IMR-90 (cell line): ENCODE measurements around the gene MCUB. TPM values are rescaled to one million over a fixed set of nuclear protein-coding genes. Genes with fewer than 3 reads are reported as not detected.

Experiments used
- ATAC-seq: fragments of 200-7000 bp; cut with Tn5 transposase; 2 replicates; pipeline ENCODE4 v1.9.1; 2020; ENCODE audit warnings: low read depth, mild to moderate bottlenecking, moderate library complexity
- BruUV-seq: library from RNA; stranded (reverse); fragments of 400-500 nt; replicated peaks from 2 replicates; lab custom pipeline; 2021; lab: Mats Ljungman, UMichigan
- CTCF ChIA-PET: fragments of 300-600 bp; formaldehyde crosslinking; extraction: SDS; loops from one replicate; lab custom pipeline; 2021; ENCODE audit warnings: antibody characterized with exemption; lab: Yijun Ruan, JAX
- POLR2A ChIA-PET: fragments of 300-600 bp; sonication (Branson Sonifier 250); formaldehyde crosslinking; loops from one replicate; lab custom pipeline; 2022; ENCODE audit warnings: antibody characterized with exemption; ENCODE audit not compliant: unreplicated experiment; lab: Charles Lee
- DNase-seq: peaks from one replicate; pipeline ENCODE4 v3.0.0; 2013
- H2AFZ ChIP-seq: replicated peaks from 2 replicates; pipeline ENCODE3; 2013; ENCODE audit warnings: low read length, mild to moderate bottlenecking; ENCODE audit not compliant: poor library complexity
- H2AK5ac ChIP-seq: 2 replicates; pipeline ENCODE4 v1.6.1; 2013; ENCODE audit warnings: low read depth, low read length, inconsistent platforms
- H2AK9ac ChIP-seq: replicated peaks from 2 replicates; pipeline ENCODE3; 2013; ENCODE audit warnings: mild to moderate bottlenecking, low read depth, low read length, moderate library complexity; ENCODE audit not compliant: poor library complexity
- H2BK120ac ChIP-seq: 2 replicates; pipeline ENCODE4 v1.6.1; 2013; ENCODE audit warnings: low read depth, low read length, inconsistent platforms
- H2BK15ac ChIP-seq: 3 replicates; pipeline ENCODE4 v1.6.1; 2013; ENCODE audit warnings: low read depth, low read length, inconsistent platforms
- H2BK20ac ChIP-seq: 2 replicates; pipeline ENCODE4 v1.6.1; 2013; ENCODE audit warnings: low read depth, mild to moderate bottlenecking, inconsistent platforms, low read length, moderate library complexity
- H2BK5ac ChIP-seq: 2 replicates; pipeline ENCODE4 v1.6.1; 2013; ENCODE audit warnings: mild to moderate bottlenecking, low read depth, low read length, inconsistent platforms; ENCODE audit not compliant: poor library complexity, severe bottlenecking
- H3K14ac ChIP-seq: replicated peaks from 2 replicates; pipeline ENCODE4 v1.6.1; 2013; ENCODE audit warnings: low read depth, low read length, inconsistent platforms
- H3K18ac ChIP-seq: 2 replicates; pipeline ENCODE4 v1.6.1; 2013; ENCODE audit warnings: low read depth, low read length, control low read depth
- H3K23ac ChIP-seq: 2 replicates; pipeline ENCODE4 v1.6.1; 2013; ENCODE audit warnings: low read depth, low read length, inconsistent platforms
- H3K27ac ChIP-seq: 2 replicates; pipeline ENCODE4 v1.5.1; 2013; ENCODE audit warnings: mild to moderate bottlenecking, control low read depth, low read length; ENCODE audit not compliant: insufficient read depth
- H3K27me3 ChIP-seq: 2 replicates; pipeline ENCODE4 v1.6.1; 2013; ENCODE audit warnings: low read length; ENCODE audit not compliant: control insufficient read depth, insufficient read depth
- H3K36me3 ChIP-seq: 2 replicates; pipeline ENCODE4 v1.6.1; 2013; ENCODE audit warnings: low read length, mixed read lengths; ENCODE audit not compliant: control insufficient read depth, insufficient read depth
- H3K4ac ChIP-seq: 2 replicates; pipeline ENCODE4 v1.6.1; 2013; ENCODE audit warnings: low read depth, low read length, inconsistent platforms
- H3K4me1 ChIP-seq: 2 replicates; pipeline ENCODE4 v1.6.1; 2013; ENCODE audit warnings: low read length, mixed read lengths; ENCODE audit not compliant: control insufficient read depth, insufficient read depth
- H3K4me2 ChIP-seq: 2 replicates; pipeline ENCODE4 v1.6.1; 2013; ENCODE audit warnings: low read depth, mild to moderate bottlenecking, control low read depth, low read length, moderate library complexity
- H3K4me3 ChIP-seq: 2 replicates; pipeline ENCODE4 v1.5.1; 2013; ENCODE audit warnings: low read depth, mild to moderate bottlenecking, control low read depth, low read length, moderate library complexity; ENCODE audit not compliant: insufficient read depth
- H3K56ac ChIP-seq: 2 replicates; pipeline ENCODE4 v1.6.1; 2013; ENCODE audit warnings: low read length, inconsistent platforms; ENCODE audit not compliant: insufficient read depth; ENCODE audit errors: extremely low read depth
- H3K79me1 ChIP-seq, 2 experiments: 2 replicates each; pipeline ENCODE4 v1.6.1; 2013; ENCODE audit warnings: low read length in 2 of 2, inconsistent platforms in 1 of 2, low read depth in 1 of 2
- H3K9ac ChIP-seq: 2 replicates; pipeline ENCODE4 v1.6.1; 2013; ENCODE audit warnings: low read depth, low read length, control low read depth
- H3K9me1 ChIP-seq: 2 replicates; pipeline ENCODE4 v1.6.1; 2013; ENCODE audit warnings: low read length, inconsistent platforms; ENCODE audit not compliant: insufficient read depth
- H3K9me3 ChIP-seq: 2 replicates; pipeline ENCODE4 v1.6.1; 2013; ENCODE audit warnings: low read length; ENCODE audit not compliant: control insufficient read depth, insufficient read depth
- H4K20me1 ChIP-seq: 2 replicates; pipeline ENCODE4 v1.6.1; 2013; ENCODE audit warnings: low read length, inconsistent platforms; ENCODE audit not compliant: insufficient read depth
- H4K5ac ChIP-seq: 2 replicates; pipeline ENCODE4 v1.6.1; 2013; ENCODE audit warnings: mild to moderate bottlenecking, low read depth, low read length, control low read depth
- H4K8ac ChIP-seq, 2 experiments: 2 replicates each; pipeline ENCODE4 v1.6.1; 2013; ENCODE audit warnings: low read depth in 2 of 2, low read length in 2 of 2, control low read depth in 1 of 2, inconsistent platforms in 1 of 2
- H4K91ac ChIP-seq: 2 replicates; pipeline ENCODE4 v1.6.1; 2013; ENCODE audit warnings: low read depth, low read length, inconsistent platforms; ENCODE audit not compliant: insufficient read depth
- CHD1 ChIP-seq: IDR thresholded peaks from 2 replicates; pipeline ENCODE4 v1.6.1; 2012; ENCODE audit warnings: low read depth, low read length, improper control_type of control experiment
- CTCF ChIP-seq: conservative IDR thresholded peaks from 2 replicates; pipeline ENCODE4 v1.5.1; 2012; ENCODE audit warnings: mild to moderate bottlenecking, low read depth, low read length, improper control_type of control experiment
- ELK1 ChIP-seq: fragments of 150-350 bp; IDR thresholded peaks from 2 replicates; pipeline ENCODE4 v1.6.1; 2016; ENCODE audit warnings: low read depth, mild to moderate bottlenecking, low read length, moderate library complexity, borderline replicate concordance
- FOS ChIP-seq: fragments of 150-350 bp; IDR thresholded peaks from 2 replicates; pipeline ENCODE4 v1.6.1; 2016; ENCODE audit warnings: low read depth, low read length
- MAFK ChIP-seq: IDR thresholded peaks from 2 replicates; pipeline ENCODE4 v1.6.1; 2012; ENCODE audit warnings: low read depth, low read length, improper control_type of control experiment
- MAZ ChIP-seq: IDR thresholded peaks from 2 replicates; pipeline ENCODE4 v1.6.1; 2012; ENCODE audit warnings: low read depth, mild to moderate bottlenecking, low read length, improper control_type of control experiment, moderate library complexity, borderline replicate concordance
- MXI1 ChIP-seq: IDR thresholded peaks from 2 replicates; pipeline ENCODE4 v1.6.1; 2012; ENCODE audit warnings: low read depth, mild to moderate bottlenecking, low read length, moderate library complexity, borderline replicate concordance
- NFE2L2 ChIP-seq: fragments of 150-350 bp; IDR thresholded peaks from 2 replicates; pipeline ENCODE4 v1.6.1; 2016; ENCODE audit warnings: low read depth, mild to moderate bottlenecking, low read length
- POLR2A ChIP-seq: IDR thresholded peaks from 2 replicates; pipeline ENCODE4 v1.6.1; 2012; ENCODE audit warnings: mild to moderate bottlenecking, low read depth, low read length
- RAD21 ChIP-seq: IDR thresholded peaks from 2 replicates; pipeline ENCODE4 v1.6.1; 2012; ENCODE audit warnings: low read length, improper control_type of control experiment
- RCOR1 ChIP-seq: IDR thresholded peaks from 2 replicates; pipeline ENCODE4 v1.6.1; 2012; ENCODE audit warnings: mild to moderate bottlenecking, low read length, improper control_type of control experiment; ENCODE audit not compliant: insufficient replicate concordance
- RFX5 ChIP-seq: IDR thresholded peaks from 2 replicates; pipeline ENCODE4 v1.8.0; 2012; ENCODE audit warnings: low read depth, mild to moderate bottlenecking, low read length, moderate library complexity
- SMC3 ChIP-seq: fragments of 150-350 bp; IDR thresholded peaks from 2 replicates; pipeline ENCODE4 v1.6.1; 2016; ENCODE audit warnings: low read depth, mild to moderate bottlenecking, antibody characterized with exemption, low read length, moderate library complexity
- USF2 ChIP-seq: fragments of 150-350 bp; IDR thresholded peaks from 2 replicates; pipeline ENCODE4 v1.6.1; 2017; ENCODE audit warnings: mild to moderate bottlenecking, antibody characterized with exemption, low read length, low read depth
- WGBS, 2 experiments: methylation state at CpG; one replicate each; pipeline versions ENCODE4 v1.1.5 to v1.1.7; 2013; ENCODE audit warnings: missing lambda C conversion rate in 2 of 2; ENCODE audit not compliant: insufficient read length in 1 of 2; ENCODE audit errors: extremely low coverage in 2 of 2; 5-methylcytosine and 5-hydroxymethylcytosine counted together
- dilution Hi-C: fragments of 300-500 bp; cut with HindIII; formaldehyde crosslinking; loops from one replicate; pipeline ENCODE4 v1.14.3; 2018; ENCODE audit warnings: low sequenced_read_pairs; ENCODE audit not compliant: unreplicated experiment
- in situ Hi-C: fragments of 300-500 bp; cut with MboI; formaldehyde crosslinking; loops from 3 replicates; pipeline ENCODE4 v1.14.3; 2019; ENCODE audit warnings: low sequenced_read_pairs, inconsistent platforms, mixed read lengths
- intact Hi-C: fragments of 100-400 bp; cut with micrococcal nuclease; formaldehyde crosslinking; loops from 2 replicates; pipeline ENCODE4 v1.10.0; 2022
- polyA plus RNA-seq, 3 experiments: library from polyadenylated mRNA; depleted of rRNA; stranded (reverse); fragments of >200 nt; gene quantifications; 2 replicates each; pipeline ENCODE4 v1.2.3, GENCODE V29; 2012; ENCODE audit warnings: low replicate concordance in 1 of 3
- total RNA-seq: library from RNA; depleted of rRNA; stranded (reverse); fragments of >200 nt; gene quantifications from 2 replicates; pipeline ENCODE4 v1.2.3, GENCODE V29; 2012

Gene MCUB
- total and polyA plus RNA-seq, 2 of the 4 experiments (the other 2 are of a cell fraction), result 18.5 to 20.4 TPM

GRCh38 chr4:109649872-109650271 is 89.8 kb downstream of the MCUB start:
- no peaks in the 10 kb centered on the region for H3K27me3 ChIP-seq
- no peak overlapping the region for H2BK120ac ChIP-seq
- H3K4me3 ChIP-seq, result no peak overlapping the region
- H2BK20ac ChIP-seq, result no peak overlapping the region
- H4K5ac ChIP-seq, result no peak overlapping the region
- intact Hi-C loops (no loop called here), dilution Hi-C loops (no loop called here), in situ Hi-C loops (no loop called here)
- H3K36me3 ChIP-seq, result no peaks in the 10 kb centered on the region
- H3K27ac ChIP-seq, result no peak overlapping the region
- H2BK5ac ChIP-seq, result no peak overlapping the region
- H3K23ac ChIP-seq, result no peak overlapping the region
- no peaks in the 10 kb centered on the region for H3K9me1 ChIP-seq
- no peaks in the 10 kb centered on the region for H3K4me1 ChIP-seq
- H3K9me3 ChIP-seq, result no peaks in the 10 kb centered on the region
- H3K14ac ChIP-seq, result no peak overlapping the region
- H3K18ac ChIP-seq, result no peak overlapping the region
- H3K79me1 ChIP-seq, result no peaks in the 10 kb centered on the region; a peak in 1 of 4 replicates
- TF ChIP-seq CHD1 (no peak), RCOR1 (no peak), USF2 (no peak), ELK1 (no peak), MAFK (no peak), NFE2L2 (no peak), CTCF (no peak), FOS (no peak), SMC3 (no peak), MXI1 (no peak), RAD21 (no peak), POLR2A (no peak), RFX5 (no peak), MAZ (no peak)
- no peak overlapping the region for H3K56ac ChIP-seq
- ATAC-seq (no peak), DNase-seq (no peak)
- no peak overlapping the region for H4K8ac ChIP-seq
- POLR2A ChIA-PET, result no interaction called here
- H4K20me1 ChIP-seq, result no peaks in the 10 kb centered on the region
- no peak overlapping the region for H2BK15ac ChIP-seq
- H2AK9ac ChIP-seq, result no peak overlapping the region
- no peak overlapping the region for H3K4ac ChIP-seq
- WGBS, 2 experiments, result no CpG with 5 or more reads among the region's 1 CpG
- H3K4me2 ChIP-seq, result no peak overlapping the region
- CTCF ChIA-PET, result no interaction called here
- H2AFZ ChIP-seq, result no peak overlapping the region
- H4K91ac ChIP-seq, result no peak overlapping the region
- H2AK5ac ChIP-seq, result no peak overlapping the region
- no TSS peak for BruUV-seq
- H3K9ac ChIP-seq, result no peak overlapping the region
